Activated T-cell treated with anti-CD3 and anti-CD28 coated beads for 1 hour (primary cell): Measurements from ENCODE around the gene WNT7B.

ENCODE experiments used
- DNase-seq: peaks from one replicate; pipeline ENCODE4 v3.0.0-alpha.2; 2020; ENCODE audit warnings: low read depth

WNT7B gene

GRCh38 chr22:45905924-45906865 is 70.8 kb downstream of the WNT7B start:
- DNase-seq, result no peak

DNA sequence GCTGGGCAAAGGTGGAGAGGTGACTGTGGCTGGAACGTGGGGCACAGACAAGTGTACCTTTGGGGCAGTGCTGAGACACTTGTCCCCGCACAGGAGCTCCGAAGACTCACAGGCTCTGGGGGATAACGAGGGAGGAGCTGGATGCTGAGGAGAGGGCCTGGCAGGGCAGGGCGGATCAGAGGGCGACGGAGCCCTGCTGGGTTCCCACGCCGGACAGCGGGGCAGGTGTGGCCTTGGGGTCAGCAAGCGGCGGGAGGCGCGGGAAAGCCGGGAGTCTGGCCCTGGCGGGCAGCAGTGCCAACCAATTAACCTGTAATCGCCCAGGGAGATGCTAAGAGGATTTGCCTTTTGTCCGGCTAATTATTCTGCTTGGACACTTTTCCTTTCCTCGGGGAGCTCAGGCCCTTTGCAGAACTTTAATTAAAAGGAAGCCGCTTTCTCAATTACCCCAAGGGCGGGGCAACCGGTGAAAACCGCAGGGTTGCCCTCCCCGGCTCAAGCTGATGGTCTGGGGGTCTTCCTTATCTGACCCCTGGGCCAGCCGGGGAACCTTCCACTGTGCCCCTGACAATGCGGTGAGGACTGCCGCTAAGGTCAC is 71.5 kb downstream of the WNT7B start:
- DNase-seq, result no peak

GRCh38 chr22:45904236-45904635 is 72.7 kb downstream of the WNT7B start:
- no peak for DNase-seq

DNA sequence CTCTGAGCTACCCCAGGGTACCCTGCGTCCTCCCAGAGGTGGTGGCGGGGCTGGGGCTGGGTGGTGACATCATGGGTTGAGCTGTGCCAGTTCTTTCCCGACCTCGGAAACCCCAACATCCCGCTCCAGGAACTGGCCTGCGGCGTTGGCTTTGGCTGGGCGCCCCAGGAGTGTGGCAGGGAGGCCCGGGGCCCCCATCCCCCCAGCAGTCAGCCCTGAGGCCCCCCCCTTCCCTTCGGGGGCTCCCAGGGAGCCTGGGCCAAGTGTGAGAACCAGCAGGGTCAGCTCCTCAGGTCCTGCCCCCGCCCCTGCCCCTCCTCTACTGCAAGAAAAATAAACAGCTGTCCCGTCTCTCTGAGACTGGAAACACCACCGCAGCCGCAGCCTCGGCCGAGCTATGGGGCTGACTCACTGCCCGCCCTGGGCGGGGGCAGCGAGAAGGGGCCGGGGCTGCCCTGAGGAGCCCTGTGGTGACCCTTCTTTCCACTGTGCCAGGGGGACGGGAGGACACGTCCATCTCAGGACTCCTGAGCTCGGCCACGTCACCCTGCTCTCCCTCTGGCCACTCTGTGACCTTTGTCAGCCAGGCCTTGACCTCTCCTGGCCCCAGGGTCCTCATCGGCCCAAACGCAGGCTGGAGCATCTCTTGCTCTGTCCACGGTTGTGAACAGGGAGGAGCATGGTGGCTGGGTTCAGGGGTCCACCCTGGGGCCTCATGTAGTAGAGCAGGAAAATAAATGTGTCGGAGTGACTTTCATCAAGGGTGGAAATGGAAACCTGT is 73.4 kb downstream of the WNT7B start:
- no peak for DNase-seq

DNA sequence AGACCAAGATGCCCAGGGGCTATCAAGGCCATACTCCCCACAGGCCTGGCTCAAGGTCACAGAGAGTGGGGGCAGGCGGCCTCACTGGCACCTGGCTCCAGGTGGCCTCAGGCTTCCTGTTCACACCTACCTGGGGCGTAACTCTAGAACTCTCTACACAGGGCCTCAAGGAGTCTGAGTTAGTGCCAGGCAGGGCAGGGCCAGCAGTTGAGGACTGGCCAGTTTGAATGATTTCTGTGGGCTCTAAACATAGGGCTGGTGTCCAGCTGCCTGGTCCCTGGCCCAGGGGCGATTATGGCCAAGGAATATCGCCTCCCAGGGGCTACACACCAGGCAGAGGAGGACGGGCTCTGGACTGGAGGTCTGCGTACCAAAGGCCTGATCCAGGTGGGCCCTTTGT is 79.2 kb downstream of the WNT7B start:
- no peak for DNase-seq

DNA sequence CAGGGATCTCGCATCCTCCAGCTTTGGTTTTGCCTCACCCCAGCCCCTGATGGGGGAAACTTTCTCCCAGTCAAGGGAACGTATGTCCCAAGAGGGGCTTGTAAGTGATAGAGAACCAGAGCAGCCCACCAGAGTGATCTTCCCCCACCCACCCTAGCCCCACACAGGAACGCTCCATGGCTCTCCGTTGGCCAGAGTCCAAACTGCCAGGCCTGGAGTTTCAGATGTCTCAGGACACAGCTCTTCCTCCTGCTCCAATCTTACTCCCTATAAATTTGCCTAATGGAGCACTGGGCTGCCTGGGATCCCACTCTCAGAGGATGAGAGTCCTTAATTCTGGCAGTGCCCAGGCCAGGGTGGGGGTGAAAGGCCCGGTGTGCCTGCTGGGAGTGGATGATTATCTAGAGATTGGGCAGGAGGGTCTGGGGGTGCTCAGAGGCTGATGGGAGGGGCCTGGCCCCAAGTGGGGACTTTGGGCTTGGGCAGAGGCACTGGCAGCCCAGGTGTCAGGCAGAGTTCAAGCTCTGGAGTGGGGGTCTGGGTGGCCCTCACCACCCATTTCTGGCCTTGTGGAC is 79.9 kb downstream of the WNT7B start:
- DNase-seq, result no peak

- no peak for DNase-seq
Observed at GRCh38 chr22:45896153-45896951, 80.6 kb downstream of the WNT7B start.

DNA sequence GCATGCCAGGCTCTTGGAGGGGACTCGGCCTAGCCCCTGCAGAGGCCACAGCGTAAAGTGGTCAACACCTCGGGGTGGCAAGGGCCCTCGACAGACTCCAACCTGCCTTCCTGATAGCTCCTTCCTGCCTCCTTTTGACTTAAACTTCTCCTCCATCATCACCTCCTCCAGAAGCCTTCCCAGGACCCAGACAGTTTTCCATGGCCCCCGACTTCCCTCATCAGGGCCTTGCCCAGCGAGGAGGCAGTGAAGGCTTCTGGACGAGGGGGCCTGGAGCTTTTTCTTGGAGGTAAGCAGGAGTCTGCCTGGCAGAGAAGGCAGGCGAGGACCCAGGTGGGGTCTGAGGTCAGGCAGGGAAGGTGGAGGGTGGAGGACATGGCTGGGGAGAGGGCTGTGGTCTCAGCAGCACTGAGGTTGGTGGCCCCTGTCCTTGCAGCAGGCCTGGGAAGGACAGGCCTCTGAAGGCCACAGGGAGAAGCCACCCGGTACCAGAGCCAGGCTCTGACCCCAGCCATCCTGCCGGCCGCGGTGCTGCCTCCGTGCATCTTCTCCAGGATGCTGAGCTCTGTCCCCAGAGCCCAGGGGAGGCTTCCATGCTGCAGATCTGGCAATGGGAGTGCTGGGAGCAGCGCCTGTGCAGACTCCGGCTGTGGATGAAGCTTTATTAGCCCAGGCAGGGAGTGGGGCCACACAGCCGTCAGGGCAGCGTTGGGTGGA is 81.4 kb downstream of the WNT7B start:
- DNase-seq, result no peak

DNA sequence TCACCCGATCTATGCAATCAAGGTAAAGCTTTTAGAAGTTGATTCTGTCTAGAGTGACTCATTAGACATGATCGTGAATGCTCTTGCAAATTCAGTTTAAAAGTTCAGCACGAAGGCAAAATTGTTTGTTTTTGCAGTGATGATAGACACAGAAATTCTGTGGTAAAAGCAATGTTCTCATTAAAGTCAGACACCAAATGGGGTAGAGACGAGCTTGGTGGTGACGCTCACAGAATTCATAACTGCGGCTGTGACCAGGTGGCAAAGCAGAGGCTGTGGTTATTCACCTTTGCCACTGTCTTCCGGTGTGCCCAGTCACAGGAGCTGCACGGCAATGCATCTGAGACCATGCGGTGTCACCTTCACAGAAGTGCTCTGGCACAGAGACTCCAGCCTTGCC is 83.4 kb downstream of the WNT7B start:
- DNase-seq, result no peak

- no peak for DNase-seq
Observed at GRCh38 chr22:45892681-45893461, 84.1 kb downstream of the WNT7B start.

GRCh38 chr22:45891996-45892621 is 84.9 kb downstream of the WNT7B start:
- DNase-seq, result no peak

GRCh38 chr22:45891471-45891995 is 85.4 kb downstream of the WNT7B start:
- no peak for DNase-seq

DNA sequence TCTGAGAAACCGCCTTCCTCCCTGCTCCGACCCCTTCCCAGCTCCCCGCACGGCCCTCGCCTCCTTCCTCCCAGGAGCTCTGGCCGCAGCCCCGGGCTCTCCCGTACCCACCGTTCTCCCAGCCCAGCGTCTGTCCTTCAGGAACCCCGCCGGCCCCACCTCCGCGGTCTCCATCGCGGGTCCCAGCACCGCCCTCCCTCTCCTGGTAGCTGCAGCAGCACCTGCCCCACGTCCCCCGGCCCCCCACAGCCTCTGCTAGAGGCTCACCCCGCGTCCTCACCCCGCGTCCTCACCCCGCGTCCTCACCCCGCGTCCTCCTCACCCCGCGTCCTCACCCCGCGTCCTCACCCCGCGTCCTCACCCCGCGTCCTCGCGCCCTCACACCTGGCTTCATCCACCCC is 85.9 kb downstream of the WNT7B start:
- no peak for DNase-seq

DNA sequence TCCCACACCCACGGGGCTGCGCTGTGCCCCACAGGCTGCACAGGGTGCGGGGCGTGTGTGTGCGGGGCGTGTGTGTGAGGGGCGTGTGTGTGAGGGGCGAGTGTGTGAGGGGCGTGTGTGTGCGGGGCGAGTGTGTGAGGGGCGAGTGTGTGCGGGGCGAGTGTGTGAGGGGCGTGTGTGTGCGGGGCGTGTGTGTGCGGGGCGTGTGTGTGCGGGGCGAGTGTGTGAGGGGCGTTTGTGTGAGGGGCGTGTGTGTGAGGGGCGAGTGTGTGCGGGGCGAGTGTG is 86.7 kb downstream of the WNT7B start:
- no peak for DNase-seq

DNA sequence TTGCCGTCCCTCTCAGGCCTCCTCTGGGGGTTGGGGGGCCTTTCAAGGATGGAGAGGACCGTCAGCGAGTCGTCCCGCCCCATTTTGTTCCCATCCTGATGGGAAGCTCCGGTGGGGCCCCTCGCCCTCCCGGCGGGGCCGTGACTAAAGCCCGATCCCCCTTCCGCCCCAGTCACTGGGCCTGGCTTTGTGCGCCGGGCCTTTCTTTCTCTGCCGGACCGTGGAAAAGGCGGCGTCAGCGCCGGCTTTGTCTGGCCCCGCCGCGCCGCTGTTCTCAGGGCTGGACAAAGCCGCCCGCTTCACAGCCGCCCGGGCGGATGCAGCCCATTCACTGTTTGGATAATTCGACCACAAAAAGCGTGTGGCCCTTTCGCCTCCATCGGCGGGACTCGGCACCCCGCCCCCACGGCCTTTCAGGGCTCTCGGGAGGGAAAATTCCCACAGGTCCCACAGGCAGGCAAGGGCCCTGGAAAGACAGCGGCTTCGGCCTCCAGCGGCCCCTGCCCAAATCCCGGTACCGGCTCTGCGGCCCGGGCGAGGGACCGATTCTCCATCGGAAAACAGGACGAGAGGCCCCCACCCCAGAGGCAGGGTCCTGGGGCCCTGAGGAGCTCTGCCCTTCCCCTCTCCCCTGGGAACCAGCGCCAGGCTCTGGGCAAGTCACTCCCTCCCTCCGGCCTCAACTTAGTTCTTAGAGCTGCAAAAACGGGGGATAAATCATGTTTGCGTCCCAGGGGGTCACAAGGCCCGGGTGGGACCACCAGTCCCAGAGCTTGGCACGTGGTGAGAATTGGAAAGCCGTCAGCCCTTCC is 87.2 kb downstream of the WNT7B start:
- no peak for DNase-seq

GRCh38 chr22:45889093-45889538 is 87.8 kb downstream of the WNT7B start:
- no peak for DNase-seq

GRCh38 chr22:45888221-45889092 is 88.5 kb downstream of the WNT7B start:
- DNase-seq, result no peak
